HK-2 (cell line): Measurements from ENCODE around the gene FAIM2.

ENCODE experiments used
- DNase-seq: peaks from one replicate; pipeline ENCODE4 v3.0.0-alpha.2; 2018; ENCODE audit not compliant: unreplicated experiment

Gene FAIM2

GRCh38 chr12:49894751-49895148 is 8.9 kb downstream of the FAIM2 start:
- DNase-seq = no peak

- DNase-seq = peak; percentile 60
Observed at GRCh38 chr12:49893753-49894750, 9.6 kb downstream of the FAIM2 start.

- DNase-seq = no peak
Observed at GRCh38 chr12:49892732-49893317, 10.9 kb downstream of the FAIM2 start.

- no peak for DNase-seq
Observed at GRCh38 chr12:49892084-49892731, 11.5 kb downstream of the FAIM2 start.

- DNase-seq = no peak
Observed at GRCh38 chr12:49891476-49891875, 12.2 kb downstream of the FAIM2 start.

- no peak for DNase-seq
Observed at GRCh38 chr12:49891012-49891411, 12.7 kb downstream of the FAIM2 start.

GRCh38 chr12:49890096-49890461 is 13.6 kb downstream of the FAIM2 start:
- no peak for DNase-seq

GRCh38 chr12:49889361-49890095 is 14.2 kb downstream of the FAIM2 start:
- no peak for DNase-seq

GRCh38 chr12:49888461-49889151 is 15.1 kb downstream of the FAIM2 start:
- DNase-seq = no peak

- DNase-seq = no peak
Observed at GRCh38 chr12:49887536-49888401, 15.9 kb downstream of the FAIM2 start.

- DNase-seq = no peak
Observed at GRCh38 chr12:49887091-49887490, 16.6 kb downstream of the FAIM2 start.

- DNase-seq = no peak
Observed at GRCh38 chr12:49885663-49886461, 17.8 kb downstream of the FAIM2 start.

- DNase-seq = no peak
Observed at GRCh38 chr12:49885118-49885517, 18.6 kb downstream of the FAIM2 start.

GRCh38 chr12:49882851-49883464 is 20.7 kb downstream of the FAIM2 start:
- DNase-seq = no peak

- DNase-seq = no peak
Observed at GRCh38 chr12:49882248-49882850, 21.4 kb downstream of the FAIM2 start.

- no peak for DNase-seq
Observed at GRCh38 chr12:49881415-49882247, 22.1 kb downstream of the FAIM2 start.

GRCh38 chr12:49880756-49881414 is 22.8 kb downstream of the FAIM2 start:
- DNase-seq = no peak
